Ectodermal cell (in vitro differentiated cells): ENCODE data around the gene KRT86.
"Not testable (repeated sequence)": the region's sequence is repeated elsewhere in the genome, so short reads cannot be mapped to it uniquely, and the experiment has no call there.

Experiments used
- H3K27ac ChIP-seq: 2 replicates; pipeline ENCODE4 v1.7.0; 2013; ENCODE audit warnings: mild to moderate bottlenecking, low read depth, low read length; ENCODE audit not compliant: insufficient read depth, poor library complexity, severe bottlenecking
- H3K27me3 ChIP-seq: 2 replicates; pipeline ENCODE4 v1.7.0; 2013; ENCODE audit warnings: mild to moderate bottlenecking, low read length; ENCODE audit not compliant: insufficient read depth, control insufficient read depth, poor library complexity, severe bottlenecking
- H3K36me3 ChIP-seq: one replicate; pipeline ENCODE4 v1.7.0; 2013; ENCODE audit warnings: low read length; ENCODE audit not compliant: control insufficient read depth, insufficient read depth
- H3K4me1 ChIP-seq: one replicate; pipeline ENCODE4 v1.7.0; 2013; ENCODE audit warnings: low read length; ENCODE audit not compliant: control insufficient read depth, insufficient read depth
- H3K4me3 ChIP-seq: 2 replicates; pipeline ENCODE4 v1.7.0; 2013; ENCODE audit warnings: low read depth, low read length, control low read depth; ENCODE audit not compliant: insufficient read depth
- H3K9me3 ChIP-seq: 2 replicates; pipeline ENCODE4 v1.7.0; 2013; ENCODE audit warnings: mild to moderate bottlenecking, low read length, moderate library complexity; ENCODE audit not compliant: control insufficient read depth
- WGBS, 2 experiments: methylation state at CpG; one replicate each; pipeline ENCODE4 v1.1.7; 2013; ENCODE audit warnings: missing lambda C conversion rate in 2 of 2; 5-methylcytosine and 5-hydroxymethylcytosine counted together

Gene KRT86

DNA sequence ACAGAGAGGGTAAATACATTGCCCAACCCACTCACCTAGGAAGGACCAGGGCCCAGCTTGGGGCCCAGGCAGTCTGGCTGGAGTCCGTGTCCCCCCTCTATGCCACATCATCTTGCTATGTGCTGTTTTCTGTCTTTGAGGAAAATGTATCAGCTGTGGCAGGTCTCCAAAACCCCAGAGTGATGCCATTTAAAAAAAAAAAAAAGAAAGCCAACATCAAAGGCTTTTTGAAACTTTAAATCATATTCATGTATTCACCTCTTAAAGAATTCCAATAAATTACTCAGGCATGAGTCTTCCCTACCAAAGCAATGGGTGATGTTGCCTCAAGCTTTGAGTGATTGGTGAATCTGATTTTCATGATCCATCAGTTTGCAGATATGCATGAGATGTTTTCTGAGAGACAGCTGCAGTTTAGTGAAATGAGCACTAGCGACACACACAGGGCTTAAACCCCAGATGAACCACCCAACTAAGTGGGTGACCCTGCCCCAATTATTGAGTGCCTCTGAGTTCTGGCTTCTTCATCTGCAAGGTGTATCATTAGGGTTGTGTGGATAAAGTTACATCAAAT is 10.8 kb downstream of the KRT86 start:
- Histone ChIP-seq H3K4me3 (no peak overlapping the region), H3K27ac (no peak overlapping the region), H3K9me3 (no peaks in the 10 kb centered on the region), H3K4me1 (no peaks in the 10 kb centered on the region), H3K27me3 (peaks cover 4% of the 10 kb centered on the region), H3K36me3 (no peaks in the 10 kb centered on the region)
- WGBS, 2 experiments, result 90 to 95% methylated on average over 2 of the region's 2 CpGs

DNA sequence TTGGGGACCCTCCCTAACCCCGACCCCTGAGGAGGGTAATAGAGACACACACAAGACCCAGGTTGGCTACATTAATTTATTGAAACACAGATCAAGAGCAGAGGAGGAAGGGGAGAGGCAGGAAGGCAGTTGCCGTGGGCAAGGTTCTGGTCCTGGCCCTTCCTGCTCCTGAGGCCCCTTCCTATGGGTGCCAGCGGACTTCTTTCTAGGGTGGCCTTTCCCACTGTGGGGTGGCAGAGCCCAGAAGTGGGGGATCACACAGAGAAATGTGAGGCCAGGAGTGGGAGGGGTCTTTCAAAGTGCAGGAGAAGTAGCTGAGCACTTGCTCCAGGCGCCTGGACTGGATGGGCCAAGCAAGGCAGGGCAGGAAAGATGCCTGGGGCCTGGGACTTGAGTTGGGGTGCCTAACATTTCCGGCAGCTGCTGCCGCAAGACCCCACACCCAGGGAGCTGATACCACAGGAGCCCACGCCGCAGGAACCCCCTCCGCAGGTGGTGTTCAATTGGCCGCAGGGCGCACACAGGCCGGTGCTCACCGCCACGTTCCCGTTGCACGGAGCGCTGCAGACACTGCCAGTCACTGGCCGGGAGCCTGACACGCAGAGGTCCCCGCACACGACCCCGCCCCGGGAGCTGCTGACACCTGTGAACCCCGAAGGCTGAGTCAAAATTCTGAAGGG is 11.5 kb downstream of the KRT86 start:
- no peaks in the 10 kb centered on the region for H3K36me3 ChIP-seq
- 92 to 94% methylated on average over 24 of the region's 24 CpGs for WGBS, 2 experiments
- no peaks in the 10 kb centered on the region for H3K4me1 ChIP-seq
- no peak overlapping the region for H3K27ac ChIP-seq
- no peak overlapping the region for H3K4me3 ChIP-seq
- H3K9me3 ChIP-seq, result no peaks in the 10 kb centered on the region
- H3K27me3 ChIP-seq, result no peaks in the 10 kb centered on the region

GRCh38 chr12:52286857-52287785 is 12.7 kb downstream of the KRT86 start:
- H3K27me3 ChIP-seq, H3K9me3 ChIP-seq, H3K4me1 ChIP-seq, H3K36me3 ChIP-seq, H3K4me3 ChIP-seq, H3K27ac ChIP-seq: not testable (repeated sequence)
- 93 to 94% methylated on average over 16 to 21 of the region's 21 CpGs for WGBS, 2 experiments

DNA sequence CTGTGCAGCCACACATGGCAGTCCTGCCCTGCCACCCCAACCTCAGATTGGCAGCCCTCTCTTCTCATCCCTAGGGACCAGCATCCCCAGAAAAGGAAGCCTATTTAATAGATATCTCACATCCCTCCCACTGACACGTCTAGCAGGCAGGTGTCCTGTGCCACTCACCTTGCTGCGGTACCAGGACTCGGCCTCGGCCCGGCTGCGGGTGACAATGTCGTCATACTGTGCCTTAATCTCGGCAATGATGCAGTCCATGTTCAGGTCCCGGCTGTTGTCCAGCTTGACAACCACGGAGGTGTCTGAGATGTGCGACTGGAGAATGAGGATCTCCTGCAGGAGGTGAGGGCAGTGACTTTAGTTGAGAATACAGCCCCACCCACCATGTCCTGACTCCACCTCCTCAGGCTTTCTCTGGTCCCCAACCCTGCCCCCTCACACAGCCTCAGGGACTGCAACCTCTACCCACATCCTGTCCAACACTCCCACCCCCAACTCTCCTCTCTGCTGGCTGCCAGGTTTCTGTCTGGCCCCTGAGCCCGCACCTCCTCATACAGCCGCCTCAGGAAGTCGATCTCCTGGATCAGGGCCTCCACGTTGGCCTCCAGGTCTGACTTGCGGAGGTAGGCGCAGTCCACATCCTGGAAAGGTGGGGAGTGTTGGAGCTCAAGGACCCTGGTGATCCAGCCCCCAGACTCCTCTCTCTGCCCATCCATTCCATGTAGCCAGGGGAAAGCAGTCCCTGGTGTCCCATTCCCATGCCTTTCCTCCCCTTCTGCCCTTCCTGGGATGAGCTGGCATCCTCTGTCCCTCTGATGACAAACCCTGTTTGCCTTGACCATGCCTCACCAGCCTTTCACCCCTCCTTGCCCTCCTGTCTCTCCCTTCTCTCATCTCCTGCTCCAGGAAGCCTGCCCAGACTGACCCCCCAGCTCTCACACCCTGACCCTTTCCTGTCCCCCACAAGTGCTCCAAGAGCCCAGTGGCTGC is 13.7 kb downstream of the KRT86 start:
- 87% methylated on average over 14 of the region's 17 CpGs for WGBS, 2 experiments
- H3K4me3 ChIP-seq, H3K9me3 ChIP-seq, H3K27me3 ChIP-seq, H3K4me1 ChIP-seq, H3K27ac ChIP-seq, H3K36me3 ChIP-seq: not testable (repeated sequence)

DNA sequence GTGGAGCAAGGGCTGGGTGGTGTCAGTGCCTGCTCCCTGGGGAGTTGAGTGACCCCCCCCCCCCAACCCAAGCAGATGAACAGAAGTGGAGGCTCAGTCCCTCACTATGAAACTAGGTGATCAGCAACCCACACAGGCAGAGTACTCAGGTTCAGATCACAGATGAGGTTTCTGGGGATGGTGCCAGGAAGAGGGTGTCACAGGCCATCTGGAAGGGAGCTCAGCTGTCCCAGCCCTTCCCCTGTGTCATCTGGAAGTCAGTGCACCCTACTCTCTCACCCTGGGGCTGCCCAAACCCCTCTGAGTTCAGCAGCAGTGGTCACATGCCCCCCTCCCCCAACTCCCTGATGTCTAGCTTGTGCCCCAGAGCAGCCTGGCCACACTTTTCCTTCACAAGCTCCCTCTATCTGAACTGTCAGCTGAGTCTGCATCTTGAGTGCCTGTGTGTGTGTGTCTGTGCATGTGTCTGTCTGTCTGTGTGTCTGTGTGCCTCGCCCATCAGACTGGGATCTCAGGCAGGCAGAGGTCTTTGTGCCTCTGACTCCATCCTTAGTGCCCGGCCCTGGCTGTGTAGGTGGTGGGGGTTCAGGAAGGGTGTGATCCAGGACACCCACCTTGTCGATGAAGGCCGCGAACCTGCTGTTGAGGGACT is 16.2 kb downstream of the KRT86 start:
- H3K27me3 ChIP-seq, H3K27ac ChIP-seq, H3K36me3 ChIP-seq, H3K9me3 ChIP-seq, H3K4me1 ChIP-seq, H3K4me3 ChIP-seq: not testable (repeated sequence)
- WGBS, 2 experiments, result no CpG with 5 or more reads among the region's 5 CpGs

DNA sequence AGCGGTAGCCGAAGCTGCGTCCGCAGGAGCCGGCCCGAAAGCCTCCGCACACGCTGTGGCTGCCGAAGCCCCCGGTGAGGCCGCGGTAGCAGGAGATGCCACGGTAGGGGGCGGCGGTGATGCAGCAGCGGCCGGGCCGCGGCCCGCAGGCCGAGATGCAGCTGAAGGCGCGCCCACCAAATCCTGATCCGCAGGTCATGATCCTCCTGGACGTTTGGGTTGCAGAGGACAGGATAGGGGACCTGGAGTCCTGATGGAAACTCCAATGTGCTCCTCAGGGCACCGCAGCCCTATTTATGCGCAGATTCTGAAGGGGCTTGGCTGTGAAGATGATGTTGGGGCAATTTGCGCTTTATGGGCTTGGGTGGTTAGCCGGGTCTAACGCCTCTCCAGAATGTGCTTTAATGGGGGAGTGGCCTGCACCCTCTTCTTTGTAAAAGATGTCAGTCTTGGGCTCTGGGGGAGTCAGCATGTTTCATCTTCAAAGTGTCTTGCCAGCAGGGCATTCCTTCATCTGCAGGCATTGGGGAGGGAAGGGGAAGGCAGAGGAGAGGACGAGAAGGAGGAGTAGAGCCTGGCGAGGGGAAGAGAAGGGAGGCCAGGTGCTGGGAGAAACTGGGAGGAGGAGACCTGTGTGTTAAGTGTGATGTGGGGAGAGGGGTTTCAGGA is 17.0 kb downstream of the KRT86 start, which contains the start of gene KRT81:
Gene KRT81 (minus strand): TSS at position 268 of the 669 bp plus-strand sequence. CDS start 69 bp downstream, at position 199.
- Histone ChIP-seq H3K27me3 (no peaks in the 10 kb centered on the region), H3K9me3 (no peaks in the 10 kb centered on the region), H3K4me3 (no peak within 1 kb of the TSS), H3K4me1 (no peaks in the 10 kb centered on the region), H3K27ac (no peak within 1 kb of the TSS), H3K36me3 (no peaks in the 10 kb centered on the region)
- WGBS, 2 experiments, result 82 to 85% methylated on average over 24 to 25 of the region's 32 CpGs

- H3K9me3 ChIP-seq, result no peaks in the 10 kb centered on the region
- 86 to 88% methylated on average over 1 of the region's 1 CpG for WGBS, 2 experiments
- peaks cover 6% of the 10 kb centered on the region for H3K27me3 ChIP-seq
- H3K36me3 ChIP-seq, result no peaks in the 10 kb centered on the region
- H3K4me3 ChIP-seq, result no peak overlapping the region
- H3K27ac ChIP-seq, result no peak overlapping the region
- no peaks in the 10 kb centered on the region for H3K4me1 ChIP-seq
Observed at GRCh38 chr12:52293926-52294325, 19.5 kb downstream of the KRT86 start.

DNA sequence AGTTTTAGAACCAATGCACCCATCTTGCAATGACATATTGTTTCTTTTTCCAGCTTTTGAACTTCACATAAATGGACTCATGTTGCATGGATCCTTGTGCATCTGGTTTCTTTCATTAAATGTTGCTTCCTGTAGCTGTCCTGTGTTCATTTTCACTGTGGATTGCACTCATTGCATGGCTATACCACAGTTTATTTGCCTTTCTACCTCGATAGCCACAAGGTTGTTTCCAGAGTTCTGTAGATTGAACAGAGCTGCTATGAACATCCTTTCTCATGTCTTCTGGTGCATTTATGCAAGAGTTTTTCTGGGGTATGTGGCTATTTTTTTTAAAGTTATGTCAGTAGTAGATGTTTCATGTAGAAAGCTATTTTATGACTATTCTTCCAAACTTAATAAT is 20.4 kb downstream of the KRT86 start:
- Histone ChIP-seq H3K27me3 (peaks cover 6% of the 10 kb centered on the region), H3K9me3 (no peaks in the 10 kb centered on the region)
- WGBS, 2 experiments, result 68 to 76% methylated on average over 1 of the region's 1 CpG

DNA sequence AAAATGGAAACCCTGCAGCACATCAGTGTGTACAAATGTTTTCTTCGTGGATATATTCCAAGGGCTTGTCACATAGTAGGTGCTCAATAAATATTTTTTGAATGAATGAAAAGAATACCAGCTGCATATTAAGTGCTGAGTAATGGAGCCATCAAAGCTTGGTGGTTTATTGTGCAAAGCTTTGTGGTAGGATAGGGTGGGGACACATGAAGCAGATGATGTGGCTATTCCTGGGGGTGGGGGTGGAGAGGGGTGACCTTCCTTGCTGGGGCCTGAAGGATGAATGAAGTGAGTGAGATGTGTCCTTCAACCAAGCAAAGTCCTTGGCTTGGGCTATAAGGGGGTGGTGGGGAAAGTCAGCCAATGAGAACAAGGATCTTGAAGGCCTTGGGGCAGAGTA is 21.2 kb downstream of the KRT86 start:
- Histone ChIP-seq H3K4me1 (no peaks in the 10 kb centered on the region), H3K4me3 (no peak overlapping the region), H3K27me3 (peaks cover 6% of the 10 kb centered on the region), H3K27ac (no peak overlapping the region), H3K9me3 (no peaks in the 10 kb centered on the region), H3K36me3 (no peaks in the 10 kb centered on the region)
- WGBS, 2 experiments, result 85 to 88% methylated on average over 1 of the region's 1 CpG

More for the DNA sequence above, 20.4 kb downstream of the KRT86 start:
- Histone ChIP-seq H3K4me3 (no peak overlapping the region), H3K27ac (no peak overlapping the region), H3K36me3 (no peaks in the 10 kb centered on the region), H3K4me1 (no peaks in the 10 kb centered on the region)
